ENCODE measurements around the gene RPS8. TPM values are rescaled to one million over a fixed set of nuclear protein-coding genes. Genes with fewer than 3 reads are reported as not detected.
A peak's percentile ranks its signal among the peaks of the same experiment; 100 is the strongest.

RPS8 gene
- total RNA-seq (1,000 to 10,000 TPM in 2 of 4 donors, 100 to 1,000 TPM in 2; 935 to 1,269 (median 1,066) TPM), polyA plus RNA-seq (1,000 to 10,000 TPM; 1,193 to 2,158 (median 1,436) TPM)
- long read RNA-seq, donor 1, transcript RPS8-203 (3 exons, 898 nt): minor isoform, 5 of 462 reads
- long read RNA-seq, donor 1, transcript RPS8-207 (5 exons, 1,115 nt): minor isoform, 44 of 462 reads
- long read RNA-seq, donor 1, transcript RPS8-202 (6 exons, 881 nt): major isoform, 279 of 462 reads
- long read RNA-seq, donor 1, partial matches to known transcripts: 124 of 462 reads
- long read RNA-seq, donor 1, other reads (novel, unspliced or antisense): 5 of 462 reads
- long read RNA-seq, donor 2, transcript RPS8-207 (5 exons, 1,115 nt): minor isoform, 50 of 462 reads
- long read RNA-seq, donor 2, transcript RPS8-203 (3 exons, 898 nt): minor isoform, 5 of 462 reads
- long read RNA-seq, donor 2, transcript RPS8-201 (6 exons, 685 nt): minor isoform, 11 of 462 reads
- long read RNA-seq, donor 2, transcript RPS8-202 (6 exons, 881 nt): major isoform, 344 of 462 reads
- long read RNA-seq, donor 2, partial matches to known transcripts: 36 of 462 reads
- long read RNA-seq, donor 2, other reads (novel, unspliced or antisense): 15 of 462 reads

GRCh38 chr1:44775078-44775929 lies at the start of gene RPS8:
Gene RPS8, plus strand, starts transcription at chr1:44775540. Its CDS starts 57 bp downstream, at chr1:44775597.
- H3K9me3 ChIP-seq: no peaks in the 10 kb centered on the region
- peak within 1 kb of the TSS; percentile 98 for H3K27ac ChIP-seq
- H3K27me3 ChIP-seq (ENCODE audit: insufficient read depth in 3 of 3, low read length in 2 of 3): no peaks in the 10 kb centered on the region
- H3K4me3 ChIP-seq: peak within 1 kb of the TSS; percentile 98
- TF ChIP-seq CTCF (IDR thresholded peaks at IDR 0.05): no peak
- DNase-seq (peak; percentile 92 to 95), ATAC-seq (peak; percentile 89 to 91 (median 90))
- peaks cover 9 to 41% of the 10 kb centered on the region in 2 donors for H3K36me3 ChIP-seq (ENCODE audit: insufficient read depth in 1 of 2, low read depth in 1 of 2)
- intact Hi-C loops (cut with DNase I): loop anchor here in 1 of 2 donors (2.0 kb wide), 1 partner anchor 43 kb away; no protein-coding TSS in a partner anchor
- WGBS, 3 donors: 0 to 1% (median 0%) methylated on average over 65 of the region's 65 CpGs
- peaks cover 10% of the 10 kb centered on the region for H3K4me1 ChIP-seq

GRCh38 chr1:44730741-44731512 lies 44.4 kb upstream of the RPS8 start, which contains the start of gene RNU5D-1:
Gene RNU5D-1, minus strand, starts transcription at chr1:44731170.
- H3K4me1 ChIP-seq: peaks cover 10% of the 10 kb centered on the region
- H3K9me3 ChIP-seq: no peaks in the 10 kb centered on the region
- H3K27me3 ChIP-seq (ENCODE audit: insufficient read depth in 3 of 3, low read length in 2 of 3): no peaks in the 10 kb centered on the region
- peak; percentile 84 for TF ChIP-seq CTCF (IDR thresholded peaks at IDR 0.05)
- 4 to 7% (median 4%) methylated on average over 19 of the region's 19 CpGs for WGBS, 3 donors
- H3K36me3 ChIP-seq (ENCODE audit: insufficient read depth in 1 of 2, low read depth in 1 of 2): no peaks in the 10 kb centered on the region
- DNase-seq (peak; percentile 93 to 95), ATAC-seq (peak; percentile 85 to 87 (median 86))
- peak within 1 kb of the TSS; percentile 85 for H3K27ac ChIP-seq
- intact Hi-C loops (cut with DNase I): no loop called here
- peak within 1 kb of the TSS; percentile 29 for H3K4me3 ChIP-seq

- H3K4me1 ChIP-seq: peaks cover 10% of the 10 kb centered on the region
- DNase-seq (no peak), ATAC-seq (peak; percentile 52 to 63 (median 58))
- TF ChIP-seq CTCF (IDR thresholded peaks at IDR 0.05): no peak
- intact Hi-C loops (cut with DNase I): loop anchor here in 1 of 2 donors (2.0 kb wide), 1 partner anchor 41 kb away; the partner anchor contains the start of gene RPS8
- H3K9me3 ChIP-seq: no peaks in the 10 kb centered on the region
- no peaks in the 10 kb centered on the region for H3K27me3 ChIP-seq (ENCODE audit: insufficient read depth in 3 of 3, low read length in 2 of 3)
- H3K36me3 ChIP-seq (ENCODE audit: insufficient read depth in 1 of 2, low read depth in 1 of 2): no peaks in the 10 kb centered on the region
- peak overlapping the region; percentile 54 for H3K27ac ChIP-seq
- no peak overlapping the region for H3K4me3 ChIP-seq
- 5 to 17% (median 15%) methylated on average over 1 of the region's 1 CpG for WGBS, 3 donors
These were observed 42.0 kb upstream of the RPS8 start for GRCh38 chr1:44733365-44733764.

GRCh38 chr1:44733784-44734183 lies 41.6 kb upstream of the RPS8 start:
- DNase-seq (no peak), ATAC-seq (no peak)
- Histone ChIP-seq H3K27me3 (ENCODE audit: insufficient read depth in 3 of 3, low read length in 2 of 3) (no peaks in the 10 kb centered on the region), H3K27ac (peak overlapping the region; percentile 54), H3K4me1 (peaks cover 10% of the 10 kb centered on the region), H3K36me3 (ENCODE audit: insufficient read depth in 1 of 2, low read depth in 1 of 2) (no peaks in the 10 kb centered on the region), H3K9me3 (no peaks in the 10 kb centered on the region), H3K4me3 (no peak overlapping the region)
- intact Hi-C loops (cut with DNase I): loop anchor here in 1 of 2 donors (2.0 kb wide), 1 partner anchor 41 kb away; the partner anchor contains the start of gene RPS8
- WGBS, 3 donors: 46 to 100% (median 77%) methylated on average over 1 of the region's 1 CpG
- TF ChIP-seq CTCF (IDR thresholded peaks at IDR 0.05): no peak
